ENCODE data around the gene SLC36A4.

The SLC36A4 gene

GRCh38 chr11:93143800-93144199, 54.0 kb downstream of the SLC36A4 start:
- TF ChIP-seq CTCF (IDR thresholded peaks at IDR 0.05; ENCODE audit: low read depth, low read length), result no peak
- H3K4me3 ChIP-seq (ENCODE audit: low read depth, low read length), result no peak overlapping the region

- no peak overlapping the region for H3K4me3 ChIP-seq (ENCODE audit: low read depth, low read length)
- no peak for TF ChIP-seq CTCF (IDR thresholded peaks at IDR 0.05; ENCODE audit: low read depth, low read length)
Observed at GRCh38 chr11:93143186-93143585, 54.6 kb downstream of the SLC36A4 start.

- H3K4me3 ChIP-seq (ENCODE audit: low read depth, low read length), result no peak overlapping the region
- no peak for TF ChIP-seq CTCF (IDR thresholded peaks at IDR 0.05; ENCODE audit: low read depth, low read length)
Observed at GRCh38 chr11:93133488-93134109, 64.2 kb downstream of the SLC36A4 start.

- H3K4me3 ChIP-seq (ENCODE audit: low read depth, low read length), result no peak overlapping the region
- no peak for TF ChIP-seq CTCF (IDR thresholded peaks at IDR 0.05; ENCODE audit: low read depth, low read length)
Observed at GRCh38 chr11:93132836-93133235, 65.0 kb downstream of the SLC36A4 start.

GRCh38 chr11:93131709-93132108, 66.1 kb downstream of the SLC36A4 start:
- TF ChIP-seq CTCF (IDR thresholded peaks at IDR 0.05; ENCODE audit: low read depth, low read length), result no peak
- H3K4me3 ChIP-seq (ENCODE audit: low read depth, low read length), result no peak overlapping the region

- TF ChIP-seq CTCF (IDR thresholded peaks at IDR 0.05; ENCODE audit: low read depth, low read length), result no peak
- no peak overlapping the region for H3K4me3 ChIP-seq (ENCODE audit: low read depth, low read length)
Observed at GRCh38 chr11:93128574-93128973, 69.2 kb downstream of the SLC36A4 start.

- H3K4me3 ChIP-seq (ENCODE audit: low read depth, low read length), result no peak overlapping the region
- no peak for TF ChIP-seq CTCF (IDR thresholded peaks at IDR 0.05; ENCODE audit: low read depth, low read length)
Observed at GRCh38 chr11:93123351-93123898, 74.4 kb downstream of the SLC36A4 start.

Data from WI38 (cell line).